Heart right ventricle (tissue), 16 donors: Measurements from ENCODE around the gene GRWD1. TPM values are rescaled to one million over a fixed set of nuclear protein-coding genes. Genes with fewer than 3 reads are reported as not detected.

Experiments
- ATAC-seq, 8 donors: fragments of 200-7000 bp; cut with Tn5 transposase; one replicate each; pipeline ENCODE4 v1.9.1; 2020; ENCODE audit warnings: mild to moderate bottlenecking in 8 of 8, moderate library complexity in 8 of 8, moderate number of reproducible peaks in 1 of 8
- DNase-seq, 2 donors: peaks; one replicate each; pipeline ENCODE4 v3.0.0-alpha.2; 2020
- H3K27ac ChIP-seq, 10 donors: fragments of 200-600 bp; sonication (generic) in 2 of 10; one replicate each; pipeline versions ENCODE4 v1.5.0 to v1.8.0; 2020 to 2022; ENCODE audit warnings: mild to moderate bottlenecking in 3 of 10
- H3K27me3 ChIP-seq, 7 donors: fragments of 200-600 bp; one replicate each; pipeline ENCODE4 v1.8.0; 2021 to 2022; ENCODE audit warnings: mild to moderate bottlenecking in 2 of 7
- H3K36me3 ChIP-seq, 9 donors: fragments of 200-600 bp; sonication (generic) in 1 of 9; one replicate each; pipeline versions ENCODE4 v1.5.0 to v1.8.0; 2020 to 2022; ENCODE audit warnings: mild to moderate bottlenecking in 2 of 9
- H3K4me1 ChIP-seq, 9 donors: fragments of 200-600 bp; sonication (generic) in 1 of 9; one replicate each; pipeline versions ENCODE4 v1.5.0 to v1.8.0; 2020 to 2022; ENCODE audit warnings: mild to moderate bottlenecking in 4 of 9
- H3K4me3 ChIP-seq, 10 donors: fragments of 200-600 bp; sonication (generic) in 2 of 10; one replicate each; pipeline versions ENCODE4 v1.5.0 to v1.8.0; 2020 to 2022; ENCODE audit warnings: mild to moderate bottlenecking in 7 of 10, moderate library complexity in 2 of 10
- H3K9me3 ChIP-seq, 11 donors: fragments of 200-600 bp in 10 of 11; sonication (generic) in 2 of 11; one replicate each; pipeline versions ENCODE4 v1.5.0 to v1.8.0; 2013 to 2022; ENCODE audit warnings: mild to moderate bottlenecking in 2 of 11, control low read depth in 1 of 11, moderate library complexity in 1 of 11
- CTCF ChIP-seq, 9 donors: fragments of 200-600 bp; sonication (generic) in 2 of 9; IDR thresholded peaks; one replicate each; pipeline versions ENCODE4 v1.5.0 to v1.8.0; 2021 to 2022; ENCODE audit warnings: antibody characterized with exemption in 9 of 9, mild to moderate bottlenecking in 5 of 9, moderate library complexity in 1 of 9
- WGBS, 2 donors: extraction: QIAGEN DNeasy Blood & Tissue Kit; methylation state at CpG; one replicate each; pipeline ENCODE4 v1.1.7; 2013; ENCODE audit warnings: inconsistent platforms in 1 of 2; 5-methylcytosine and 5-hydroxymethylcytosine counted together
- intact Hi-C, 10 donors: fragments of 100-400 bp; cut with DNase I; formaldehyde crosslinking; loops; one replicate each; pipeline versions ENCODE4 v1.11.1 to v1.14.2; 2022
- polyA plus RNA-seq, 2 donors: library from polyadenylated mRNA; stranded (reverse); fragments of 200-250 nt; gene quantifications; one replicate each; pipeline ENCODE4 v1.2.3, GENCODE V29; 2013
- total RNA-seq, 10 donors: library from RNA; stranded (reverse); fragmentation: NEBNext Ultra II Directional in 3 of 10; extraction: Animal tissue kit (Norgen Biotek cat#: 25700) in 3 of 10; gene quantifications; one replicate each; pipeline versions ENCODE4 v1.2.1 to v1.2.4, GENCODE V29; 2021 to 2023
- donor health status: Arrhythmogenic right ventricular cardiomyopathy.
- donor health status: ischemic (EF 13 %, LVEDD 7.1; RV severe dilation, severe dysfunction).
- donor health status: healthy with polysubstance abuse.
- donor health status: DM: no; HTN: yes; CAD: no.
- donor health status: DM: no; HTN: no; CAD: no.
- donor health status: ischemic (EF 25% LVEDD 6.9; RV normal size, moderate dysfunction).
- donor health status: ischemic (EF 25% LVEDD 5.7; RV mildly dilated, moderate dysfunction).
- donor health status: healthy.
- donor health status: DM: yes; HTN: yes; CAD: no.
- donor health status: Ischemic cardiomyopathy.
- donor health status: ischemic (EF 35%, LVEDD 5.7; RV mildly dilated, moderate dysfunction).
- donor health status: nonischemic (EF 11% LVEDD 7.7; RV severe dilation, severe dysfunction).
- donor health status: DM: yes; HTN: yes; CAD: no.
- donor health status: PGD.
- donor health status: ischemic (EF 29% LVEDD 5.4; RV normal size, mild dysfunction).
- donor health status: nonischemic (EF 23%, LVEDD 6.1; RV moderate dilation, normal function).

GRWD1 gene
- total and polyA plus RNA-seq, 12 donors, result 5.6 to 26.2 (median 17.0) TPM

DNA sequence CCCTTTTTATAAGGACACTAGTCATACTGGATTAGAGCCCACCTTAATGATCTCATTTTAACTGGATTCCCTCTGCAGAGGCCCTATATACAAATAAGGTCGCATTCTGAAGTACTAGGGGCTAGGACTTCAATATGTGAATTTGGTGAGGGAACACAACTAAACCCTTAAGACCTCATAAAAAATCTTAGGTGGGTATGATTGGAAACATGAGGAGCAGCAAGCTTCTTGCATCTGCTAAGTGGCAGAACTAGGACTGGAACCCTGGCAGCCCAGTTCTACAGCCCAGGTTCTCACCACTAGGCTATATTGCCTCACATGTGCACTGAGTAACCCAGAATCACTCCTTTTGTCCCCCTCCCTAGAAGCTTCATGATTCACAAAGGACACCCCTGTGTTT is 17.1 kb upstream of the GRWD1 start:
- no peaks in the 10 kb centered on the region for H3K36me3 ChIP-seq
- H3K27me3 ChIP-seq, result no peaks in the 10 kb centered on the region
- no peak for TF ChIP-seq CTCF (IDR thresholded peaks at IDR 0.05)
- H3K27ac ChIP-seq, result no peak overlapping the region
- H3K4me3 ChIP-seq, result no peak overlapping the region
- H3K9me3 ChIP-seq, result no peaks in the 10 kb centered on the region
- H3K4me1 ChIP-seq, result peaks cover 0 to 13% (median 0%) of the 10 kb centered on the region in 9 donors
- WGBS, 2 donors, result 94 to 97% methylated on average over 1 of the region's 1 CpG
- intact Hi-C loops, result no loop called here
- ATAC-seq (no peak), DNase-seq (no peak)

GRCh38 chr19:48433337-48433736 is 12.4 kb upstream of the GRWD1 start:
- ATAC-seq (no peak), DNase-seq (no peak)
- no peak for TF ChIP-seq CTCF (IDR thresholded peaks at IDR 0.05)
- H3K27ac ChIP-seq, result no peak overlapping the region
- intact Hi-C loops, result no loop called here
- H3K4me1 ChIP-seq, result no peaks in the 10 kb centered on the region
- 63 to 66% methylated on average over 8 of the region's 8 CpGs for WGBS, 2 donors
- H3K4me3 ChIP-seq, result no peak overlapping the region
- peaks cover 0 to 27% (median 0%) of the 10 kb centered on the region in 7 donors for H3K27me3 ChIP-seq
- H3K36me3 ChIP-seq, result no peaks in the 10 kb centered on the region
- no peaks in the 10 kb centered on the region for H3K9me3 ChIP-seq

GRCh38 chr19:48436586-48436985 is 9.2 kb upstream of the GRWD1 start:
- Histone ChIP-seq H3K27me3 (peaks cover 0 to 55% (median 14%) of the 10 kb centered on the region in 7 donors), H3K9me3 (no peaks in the 10 kb centered on the region), H3K27ac (no peak overlapping the region), H3K4me1 (no peaks in the 10 kb centered on the region), H3K4me3 (no peak overlapping the region), H3K36me3 (no peaks in the 10 kb centered on the region)
- WGBS, 2 donors, result 86% methylated on average over 5 of the region's 5 CpGs
- no peak for TF ChIP-seq CTCF (IDR thresholded peaks at IDR 0.05)
- no peak for DNase-seq
- no peak for ATAC-seq
- intact Hi-C loops, result no loop called here

GRCh38 chr19:48441360-48442050 is 4.3 kb upstream of the GRWD1 start:
- intact Hi-C loops, result no loop called here
- Histone ChIP-seq H3K27ac (no peak overlapping the region), H3K36me3 (no peaks in the 10 kb centered on the region), H3K27me3 (peaks cover 0 to 54% (median 32%) of the 10 kb centered on the region in 7 donors), H3K4me3 (no peak overlapping the region), H3K4me1 (peaks cover 4 to 24% (median 20%) of the 10 kb centered on the region in 9 donors), H3K9me3 (no peaks in the 10 kb centered on the region)
- WGBS, 2 donors, result 91 to 95% methylated on average over 20 of the region's 20 CpGs
- ATAC-seq (no peak), DNase-seq (no peak)
- no peak for TF ChIP-seq CTCF (IDR thresholded peaks at IDR 0.05)
